Endothelial cell of umbilical vein (primary cell): Measurements from ENCODE around the gene ANKRD33B. TPM values are rescaled to one million over a fixed set of nuclear protein-coding genes. Genes with fewer than 3 reads are reported as not detected.

Experiments
- BruUV-seq: library from RNA; stranded (reverse); fragments of 400-500 nt; replicated peaks from 2 replicates; lab custom pipeline; 2021; lab: Mats Ljungman, UMichigan
- CTCF ChIA-PET: fragments of 300-600, 350-600 bp; sonication (Branson Sonifier 250); formaldehyde crosslinking; loops from one replicate; lab custom pipeline; 2021; ENCODE audit warnings: antibody characterized with exemption, inconsistent platforms; lab: Charles Lee
- POLR2A ChIA-PET: fragments of 300-600, 350-600 bp; sonication (Branson Sonifier 250); formaldehyde crosslinking; loops from one replicate; lab custom pipeline; 2021; ENCODE audit warnings: antibody characterized with exemption, inconsistent platforms; lab: Charles Lee
- DNase-seq: peaks from one replicate; pipeline ENCODE4 v3.0.0-alpha.2; 2011; ENCODE audit warnings: low read depth, low spot score
- FAIRE-seq: peaks from 2 replicates; lab custom pipeline; 2011; peaks lifted over from hg19 to GRCh38; lab: Jason Lieb, UNC
- H2AFZ ChIP-seq: 2 replicates; pipeline ENCODE4 v1.6.0; 2012; ENCODE audit warnings: low read depth, low read length, control low read depth, inconsistent platforms
- H3K27ac ChIP-seq: 2 replicates; pipeline ENCODE4 v1.5.1; 2011; ENCODE audit warnings: low read depth, mild to moderate bottlenecking, control low read depth, low read length, moderate library complexity; ENCODE audit not compliant: insufficient read depth
- H3K27me3 ChIP-seq, 2 experiments: 2 replicates each; pipeline versions ENCODE4 v1.6.0 to v1.6.1; 2011; ENCODE audit warnings: low read length in 2 of 2, mixed read lengths in 1 of 2; ENCODE audit not compliant: control insufficient read depth in 2 of 2, insufficient read depth in 2 of 2
- H3K36me3 ChIP-seq, 2 experiments: 2 replicates in 1 of 2; 3 replicates in 1 of 2; pipeline ENCODE4 v1.5.1; 2011; ENCODE audit warnings: low read length in 2 of 2, mild to moderate bottlenecking in 1 of 2, moderate library complexity in 1 of 2; ENCODE audit not compliant: control insufficient read depth in 2 of 2, insufficient read depth in 2 of 2; ENCODE audit errors: extremely low read depth in 1 of 2
- H3K4me1 ChIP-seq: 3 replicates; pipeline ENCODE4 v1.5.1; 2011; ENCODE audit warnings: mild to moderate bottlenecking, low read length; ENCODE audit not compliant: control insufficient read depth, insufficient read depth; ENCODE audit errors: extremely low read depth
- H3K4me2 ChIP-seq: 2 replicates; pipeline ENCODE4 v1.6.1; 2011; ENCODE audit warnings: low read length, control low read depth, mixed read lengths; ENCODE audit not compliant: insufficient read depth
- H3K4me3 ChIP-seq, 3 experiments: fragments of 200-600 bp in 1 of 3; sonication (generic), shearing (Covaris generic) in 1 of 3; replicated peaks in 1 of 3; 2 replicates each; pipeline ENCODE4 v1.5.1; 2011 to 2016; ENCODE audit warnings: control low read depth in 3 of 3, low read length in 3 of 3, mild to moderate bottlenecking in 2 of 3, inconsistent platforms in 1 of 3, low read depth in 1 of 3, moderate library complexity in 1 of 3; ENCODE audit not compliant: insufficient read depth in 1 of 3
- H3K79me2 ChIP-seq: 2 replicates; pipeline ENCODE4 v1.6.0; 2012; ENCODE audit warnings: low read length, inconsistent platforms; ENCODE audit not compliant: control insufficient read depth, insufficient read depth
- H3K9ac ChIP-seq: replicated peaks from 2 replicates; pipeline ENCODE3; 2011; ENCODE audit warnings: low read length, control low read depth; ENCODE audit not compliant: insufficient read depth; ENCODE audit errors: extremely low read depth
- H3K9me1 ChIP-seq: replicated peaks from 3 replicates; pipeline ENCODE4 v1.6.0; 2011; ENCODE audit warnings: mild to moderate bottlenecking, low read length; ENCODE audit not compliant: control insufficient read depth, insufficient read depth; ENCODE audit errors: extremely low read depth
- H3K9me3 ChIP-seq: replicated peaks from 2 replicates; pipeline ENCODE4 v1.5.1; 2012; ENCODE audit warnings: low read length, inconsistent platforms; ENCODE audit not compliant: control insufficient read depth, insufficient read depth
- H4K20me1 ChIP-seq: replicated peaks from 2 replicates; pipeline ENCODE3; 2011; ENCODE audit warnings: mild to moderate bottlenecking, low read length; ENCODE audit not compliant: control insufficient read depth, insufficient read depth; ENCODE audit errors: extremely low read depth
- EZH2 ChIP-seq: IDR thresholded peaks from 2 replicates; pipeline ENCODE4 v1.6.1; 2012; ENCODE audit warnings: borderline replicate concordance, low read depth, mild to moderate bottlenecking, moderate library complexity, low read length, inconsistent platforms; ENCODE audit not compliant: severe bottlenecking
- FOS ChIP-seq: IDR thresholded peaks from 2 replicates; pipeline ENCODE4 v1.6.1; 2011; ENCODE audit warnings: mild to moderate bottlenecking, low read length, moderate library complexity, borderline replicate concordance; ENCODE audit not compliant: insufficient read depth
- GATA2 ChIP-seq: IDR thresholded peaks from 2 replicates; pipeline ENCODE4 v1.7.0; 2011; ENCODE audit warnings: low read depth, mild to moderate bottlenecking, moderate library complexity, mixed read lengths, low read length; ENCODE audit not compliant: insufficient read length, insufficient read depth
- JUN ChIP-seq: IDR thresholded peaks from 2 replicates; pipeline ENCODE4 v1.6.1; 2011; ENCODE audit warnings: borderline replicate concordance, low read depth; ENCODE audit not compliant: insufficient read length, insufficient read depth
- MAX ChIP-seq: IDR thresholded peaks from 2 replicates; pipeline ENCODE4 v1.6.1; 2011; ENCODE audit not compliant: insufficient read depth, insufficient read length
- MYC ChIP-seq: IDR thresholded peaks from one replicate; pipeline ENCODE4 v1.6.1; 2011; ENCODE audit warnings: mild to moderate bottlenecking, low read depth, low read length
- POLR2A ChIP-seq: IDR thresholded peaks from 2 replicates; pipeline ENCODE4 v1.6.1; 2012; ENCODE audit warnings: low read depth, mild to moderate bottlenecking, control low read depth, low read length
- POLR2AphosphoS5 ChIP-seq: IDR thresholded peaks from 2 replicates; pipeline ENCODE4 v1.6.1; 2012; ENCODE audit warnings: low read depth, mild to moderate bottlenecking, control low read depth, low read length, moderate library complexity; ENCODE audit not compliant: insufficient read depth
- dilution Hi-C: fragments of 300-500 bp; cut with MboI; formaldehyde crosslinking; loops from one replicate; pipeline ENCODE4 v1.15.0; 2019; ENCODE audit warnings: low sequenced_read_pairs; ENCODE audit not compliant: extremely low pct_ligation_motif_present
- intact Hi-C: fragments of 100-400 bp; cut with micrococcal nuclease; formaldehyde crosslinking; loops from one replicate; pipeline ENCODE4 v1.10.0; 2022
- polyA plus RNA-seq, 4 experiments: library from polyadenylated mRNA; depleted of rRNA in 3 of 4; stranded (reverse) in 3 of 4; unstranded in 1 of 4; fragments of >200 nt; gene quantifications; 2 replicates each; pipeline versions ENCODE4 v1.2.1 to v1.2.3, GENCODE V29; 2011 to 2012; ENCODE audit warnings: missing spikeins in 1 of 4
- total RNA-seq: library from RNA; stranded (reverse); gene quantifications from 2 replicates; pipeline ENCODE4 v1.2.3, GENCODE V29; 2021
- TF ChIP-seq, protein P1 (sequence below), 2 donors: IDR thresholded peaks; 1 replicate in 1 of 2; 2 replicates in 1 of 2; pipeline ENCODE4 v1.5.1; 2011; ENCODE audit warnings: low read length in 2 of 2, mild to moderate bottlenecking in 2 of 2, moderate library complexity in 2 of 2, control low read depth in 1 of 2, inconsistent platforms in 1 of 2, low read depth in 1 of 2; ENCODE audit not compliant: insufficient read depth in 1 of 2; ENCODE audit errors: extremely low read depth in 1 of 2

ANKRD33B gene
- total and polyA plus RNA-seq, 2 donors (not counting 3 experiments of a cell fraction or from before 2014, with no cell fraction given), result 2.4 to 5.4 TPM

DNA sequence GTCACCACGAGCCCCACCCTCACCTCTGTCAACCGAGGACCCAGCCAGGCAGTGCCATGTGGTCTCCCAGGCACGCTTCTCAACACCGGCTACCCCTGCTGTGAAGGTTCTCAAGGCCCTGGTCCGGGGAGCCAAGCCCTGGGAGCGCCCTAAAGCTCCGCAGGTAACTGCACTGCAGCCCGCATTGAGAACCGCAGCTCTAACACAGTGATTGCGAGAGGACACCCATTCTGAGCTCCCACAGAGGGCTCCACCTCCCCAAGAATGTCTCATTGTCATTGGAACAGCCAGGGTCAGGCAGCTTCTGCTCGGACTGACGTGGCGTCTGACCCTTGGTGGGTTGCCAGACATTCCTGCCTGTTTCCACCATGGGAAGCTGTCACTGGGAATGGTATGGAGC is 88.3 kb downstream of the ANKRD33B start:
- TF ChIP-seq EZH2, result no peak
- TF ChIP-seq, protein P1, sequence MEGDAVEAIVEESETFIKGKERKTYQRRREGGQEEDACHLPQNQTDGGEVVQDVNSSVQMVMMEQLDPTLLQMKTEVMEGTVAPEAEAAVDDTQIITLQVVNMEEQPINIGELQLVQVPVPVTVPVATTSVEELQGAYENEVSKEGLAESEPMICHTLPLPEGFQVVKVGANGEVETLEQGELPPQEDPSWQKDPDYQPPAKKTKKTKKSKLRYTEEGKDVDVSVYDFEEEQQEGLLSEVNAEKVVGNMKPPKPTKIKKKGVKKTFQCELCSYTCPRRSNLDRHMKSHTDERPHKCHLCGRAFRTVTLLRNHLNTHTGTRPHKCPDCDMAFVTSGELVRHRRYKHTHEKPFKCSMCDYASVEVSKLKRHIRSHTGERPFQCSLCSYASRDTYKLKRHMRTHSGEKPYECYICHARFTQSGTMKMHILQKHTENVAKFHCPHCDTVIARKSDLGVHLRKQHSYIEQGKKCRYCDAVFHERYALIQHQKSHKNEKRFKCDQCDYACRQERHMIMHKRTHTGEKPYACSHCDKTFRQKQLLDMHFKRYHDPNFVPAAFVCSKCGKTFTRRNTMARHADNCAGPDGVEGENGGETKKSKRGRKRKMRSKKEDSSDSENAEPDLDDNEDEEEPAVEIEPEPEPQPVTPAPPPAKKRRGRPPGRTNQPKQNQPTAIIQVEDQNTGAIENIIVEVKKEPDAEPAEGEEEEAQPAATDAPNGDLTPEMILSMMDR (IDR thresholded peaks at IDR 0.05; ENCODE audit: extremely low read depth in 1 of 2, insufficient read depth in 1 of 2, low read depth in 1 of 2, low read length in 2 of 2), result no peak
- no peak for TF ChIP-seq FOS
- no peak for TF ChIP-seq GATA2
- no peak for TF ChIP-seq POLR2AphosphoS5
- no peak for TF ChIP-seq POLR2A
- TF ChIP-seq JUN, result no peak
- no peak for TF ChIP-seq MYC
- no peak for TF ChIP-seq MAX
- Histone ChIP-seq H3K4me3 (no peak overlapping the region), H2AFZ (no peak overlapping the region), H3K36me3 (no peaks in the 10 kb centered on the region), H3K4me2 (no peak overlapping the region), H3K9ac (no peak overlapping the region), H3K9me1 (no peaks in the 10 kb centered on the region), H3K79me2 (no peaks in the 10 kb centered on the region), H3K27me3 (no peaks in the 10 kb centered on the region), H3K27ac (no peak overlapping the region), H4K20me1 (no peaks in the 10 kb centered on the region), H3K4me1 (no peaks in the 10 kb centered on the region), H3K9me3 (no peaks in the 10 kb centered on the region)
- ChIA-PET POLR2A (no interaction called here), CTCF (interaction anchor here (0.6 kb wide), 1 partner anchor 1372 kb away, joined by 3 read pairs; no protein-coding TSS in a partner anchor)
- dilution Hi-C loops, result no loop called here
- BruUV-seq, result no TSS peak
- FAIRE-seq (peak; percentile 66), DNase-seq (peak; percentile 29)
- intact Hi-C loops, result no loop called here
